RWPE2 (cell line): Measurements from ENCODE around the gene MISP.

Experiments used
- ATAC-seq: fragments of 200-7000 bp; cut with Tn5 transposase; 3 replicates; pipeline ENCODE4 v1.9.1; 2021; ENCODE audit warnings: low read depth
- DNase-seq: peaks from one replicate; pipeline ENCODE4 v3.0.0-alpha.2; 2020; ENCODE audit warnings: low spot score
- H3K27ac ChIP-seq: fragments of 450-650 bp; 2 replicates; pipeline ENCODE4 v1.5.1; 2017; ENCODE audit warnings: mild to moderate bottlenecking; ENCODE audit not compliant: poor library complexity, severe bottlenecking
- H3K27me3 ChIP-seq: fragments of 250-450 bp; sonication (Bioruptor Pico); 2 replicates; pipeline ENCODE4 v1.5.1; 2021; ENCODE audit warnings: mild to moderate bottlenecking, moderate library complexity; ENCODE audit not compliant: insufficient read depth, poor library complexity, severe bottlenecking
- H3K36me3 ChIP-seq: fragments of 250-450 bp; sonication (Bioruptor Pico); 2 replicates; pipeline ENCODE4 v1.5.1; 2020; ENCODE audit warnings: low read depth, mild to moderate bottlenecking, moderate library complexity
- H3K4me1 ChIP-seq: fragments of 250-450 bp; sonication (Bioruptor Pico); 2 replicates; pipeline ENCODE4 v1.5.1; 2021; ENCODE audit warnings: mild to moderate bottlenecking, moderate library complexity; ENCODE audit not compliant: insufficient read depth, poor library complexity, severe bottlenecking
- H3K4me3 ChIP-seq: fragments of 250-450 bp; sonication (Bioruptor Pico); 2 replicates; pipeline ENCODE4 v1.5.1; 2021; ENCODE audit warnings: mild to moderate bottlenecking, moderate library complexity; ENCODE audit not compliant: severe bottlenecking
- H3K9me3 ChIP-seq: fragments of 250-450 bp; sonication (Bioruptor Pico); 2 replicates; pipeline ENCODE4 v1.5.1; 2021; ENCODE audit warnings: mild to moderate bottlenecking, moderate library complexity; ENCODE audit not compliant: severe bottlenecking
- CTCF ChIP-seq: fragments of 450-650 bp; IDR thresholded peaks from one replicate; pipeline ENCODE4 v1.5.1; 2017; ENCODE audit warnings: mild to moderate bottlenecking, moderate library complexity; ENCODE audit not compliant: poor library complexity, severe bottlenecking

MISP gene

GRCh38 chr19:805166-805551 lies 54.2 kb downstream of the MISP start:
- Histone ChIP-seq H3K4me1 (peaks cover 9% of the 10 kb centered on the region), H3K36me3 (peaks cover 94% of the 10 kb centered on the region), H3K9me3 (no peaks in the 10 kb centered on the region), H3K27ac (no peak overlapping the region), H3K27me3 (no peaks in the 10 kb centered on the region), H3K4me3 (no peak overlapping the region)
- no peak for TF ChIP-seq CTCF
- no peak for ATAC-seq
- DNase-seq: no peak

GRCh38 chr19:805600-806550 lies 55.0 kb downstream of the MISP start:
- no peak for TF ChIP-seq CTCF
- H3K27ac ChIP-seq: no peak overlapping the region
- ATAC-seq: no peak
- no peak overlapping the region for H3K4me3 ChIP-seq
- H3K9me3 ChIP-seq: no peaks in the 10 kb centered on the region
- peaks cover 3% of the 10 kb centered on the region for H3K4me1 ChIP-seq
- H3K27me3 ChIP-seq: no peaks in the 10 kb centered on the region
- no peak for DNase-seq
- peaks cover 94% of the 10 kb centered on the region for H3K36me3 ChIP-seq

GRCh38 chr19:806815-807421 lies 56.0 kb downstream of the MISP start:
- H3K27me3 ChIP-seq: no peaks in the 10 kb centered on the region
- no peaks in the 10 kb centered on the region for H3K4me1 ChIP-seq
- H3K36me3 ChIP-seq: peaks cover 94% of the 10 kb centered on the region
- ATAC-seq: no peak
- H3K27ac ChIP-seq: no peak overlapping the region
- no peak for DNase-seq
- H3K4me3 ChIP-seq: no peak overlapping the region
- no peaks in the 10 kb centered on the region for H3K9me3 ChIP-seq
- no peak for TF ChIP-seq CTCF

- DNase-seq (no peak), ATAC-seq (no peak)
- no peak for TF ChIP-seq CTCF
- H3K4me3 ChIP-seq: no peak overlapping the region
- H3K27me3 ChIP-seq: no peaks in the 10 kb centered on the region
- H3K36me3 ChIP-seq: peaks cover 87% of the 10 kb centered on the region
- no peak overlapping the region for H3K27ac ChIP-seq
- no peaks in the 10 kb centered on the region for H3K4me1 ChIP-seq
- no peaks in the 10 kb centered on the region for H3K9me3 ChIP-seq
Measured at GRCh38 chr19:807627-808422, 56.9 kb downstream of the MISP start.
